Mesenchymal stem cell (in vitro differentiated cells and primary cell): Measurements from ENCODE around the gene REEP1.

Experiments
- DNase-seq: peaks from one replicate; pipeline ENCODE4 v3.0.0-alpha.2; 2013
- H2AFZ ChIP-seq: one replicate; pipeline ENCODE4 v1.6.1; 2013; ENCODE audit warnings: low read depth, mild to moderate bottlenecking, control low read depth, inconsistent platforms, low read length, moderate library complexity
- H2AK5ac ChIP-seq: 2 replicates; pipeline ENCODE4 v1.6.1; 2013; ENCODE audit warnings: low read length, moderate library complexity, mild to moderate bottlenecking, inconsistent platforms; ENCODE audit not compliant: severe bottlenecking
- H2BK120ac ChIP-seq: one replicate; pipeline ENCODE4 v1.6.1; 2013; ENCODE audit warnings: low read depth, mild to moderate bottlenecking, inconsistent platforms, low read length, moderate library complexity
- H2BK12ac ChIP-seq, 2 experiments: one replicate each; pipeline ENCODE4 v1.6.1; 2013; ENCODE audit warnings: inconsistent platforms in 2 of 2, low read length in 2 of 2, mild to moderate bottlenecking in 2 of 2, moderate library complexity in 2 of 2, control low read depth in 1 of 2
- H2BK15ac ChIP-seq: one replicate; pipeline ENCODE4 v1.6.1; 2013; ENCODE audit warnings: mild to moderate bottlenecking, low read depth, inconsistent platforms; ENCODE audit not compliant: poor library complexity, severe bottlenecking
- H2BK5ac ChIP-seq: 2 replicates; pipeline ENCODE4 v1.6.1; 2013; ENCODE audit warnings: low read depth, mild to moderate bottlenecking, low read length, control low read depth, inconsistent platforms; ENCODE audit not compliant: poor library complexity, severe bottlenecking
- H3K14ac ChIP-seq, 2 experiments: one replicate each; pipeline ENCODE4 v1.6.1; 2013; ENCODE audit warnings: inconsistent platforms in 2 of 2, low read length in 2 of 2, control low read depth in 1 of 2, mild to moderate bottlenecking in 1 of 2, moderate library complexity in 1 of 2
- H3K18ac ChIP-seq, 2 experiments: one replicate each; pipeline ENCODE4 v1.6.1; 2013; ENCODE audit warnings: inconsistent platforms in 2 of 2, low read length in 2 of 2, control low read depth in 1 of 2, low read depth in 1 of 2, mild to moderate bottlenecking in 1 of 2
- H3K23ac ChIP-seq, 2 experiments: one replicate each; pipeline ENCODE4 v1.6.1; 2013; ENCODE audit warnings: inconsistent platforms in 2 of 2, low read length in 2 of 2, mild to moderate bottlenecking in 2 of 2, moderate library complexity in 2 of 2, control low read depth in 1 of 2
- H3K27ac ChIP-seq: 2 replicates; pipeline ENCODE4 v1.5.1; 2013; ENCODE audit warnings: mild to moderate bottlenecking, moderate library complexity, low read length, control low read depth, inconsistent platforms; ENCODE audit not compliant: poor library complexity, severe bottlenecking
- H3K27me3 ChIP-seq, 2 experiments: 2 replicates each; pipeline versions ENCODE4 v1.6.1 to v1.7.0; 2013; ENCODE audit warnings: low read length in 2 of 2, mild to moderate bottlenecking in 2 of 2, moderate library complexity in 2 of 2, control low read depth in 1 of 2, inconsistent platforms in 1 of 2; ENCODE audit not compliant: control insufficient read depth in 1 of 2, insufficient read depth in 1 of 2
- H3K36me3 ChIP-seq, 2 experiments: 2 replicates each; pipeline versions ENCODE4 v1.6.1 to v1.7.0; 2013; ENCODE audit warnings: low read length in 2 of 2, control low read depth in 1 of 2, inconsistent platforms in 1 of 2, low read depth in 1 of 2, mild to moderate bottlenecking in 1 of 2; ENCODE audit not compliant: insufficient read depth in 2 of 2, control insufficient read depth in 1 of 2
- H3K4ac ChIP-seq, 2 experiments: one replicate each; pipeline ENCODE4 v1.6.1; 2013; ENCODE audit warnings: inconsistent platforms in 2 of 2, low read length in 2 of 2, mild to moderate bottlenecking in 2 of 2, moderate library complexity in 2 of 2, control low read depth in 1 of 2, low read depth in 1 of 2
- H3K4me1 ChIP-seq: 2 replicates; pipeline ENCODE4 v1.6.1; 2013; ENCODE audit warnings: low read depth, low read length, control low read depth; ENCODE audit not compliant: control insufficient read depth, insufficient read depth
- H3K4me2 ChIP-seq: 2 replicates; pipeline ENCODE4 v1.6.1; 2013; ENCODE audit warnings: low read length, mild to moderate bottlenecking, inconsistent platforms; ENCODE audit not compliant: poor library complexity, severe bottlenecking
- H3K4me3 ChIP-seq, 2 experiments: 2 replicates each; pipeline versions ENCODE4 v1.5.1 to v1.7.0; 2013; ENCODE audit warnings: low read length in 2 of 2, mild to moderate bottlenecking in 2 of 2, control low read depth in 1 of 2, low read depth in 1 of 2; ENCODE audit not compliant: insufficient read depth in 1 of 2
- H3K79me1 ChIP-seq: replicated peaks from 2 replicates; pipeline ENCODE4 v1.6.1; 2013; ENCODE audit warnings: mild to moderate bottlenecking, control low read depth, low read length, inconsistent platforms; ENCODE audit not compliant: poor library complexity, severe bottlenecking
- H3K9ac ChIP-seq: 2 replicates; pipeline ENCODE4 v1.7.0; 2013; ENCODE audit warnings: mild to moderate bottlenecking, low read length, moderate library complexity
- H3K9me3 ChIP-seq: 2 replicates; pipeline ENCODE4 v1.7.0; 2013; ENCODE audit warnings: mild to moderate bottlenecking, low read length; ENCODE audit not compliant: control insufficient read depth
- H4K8ac ChIP-seq: one replicate; pipeline ENCODE4 v1.6.1; 2013; ENCODE audit warnings: inconsistent platforms, mild to moderate bottlenecking, low read length, moderate library complexity
- H4K91ac ChIP-seq: one replicate; pipeline ENCODE4 v1.6.1; 2013; ENCODE audit warnings: mild to moderate bottlenecking, low read length, inconsistent platforms
- WGBS: methylation state at CpG from one replicate; pipeline ENCODE4 v1.1.7; 2013; ENCODE audit warnings: mixed read lengths; 5-methylcytosine and 5-hydroxymethylcytosine counted together

The REEP1 gene

DNA sequence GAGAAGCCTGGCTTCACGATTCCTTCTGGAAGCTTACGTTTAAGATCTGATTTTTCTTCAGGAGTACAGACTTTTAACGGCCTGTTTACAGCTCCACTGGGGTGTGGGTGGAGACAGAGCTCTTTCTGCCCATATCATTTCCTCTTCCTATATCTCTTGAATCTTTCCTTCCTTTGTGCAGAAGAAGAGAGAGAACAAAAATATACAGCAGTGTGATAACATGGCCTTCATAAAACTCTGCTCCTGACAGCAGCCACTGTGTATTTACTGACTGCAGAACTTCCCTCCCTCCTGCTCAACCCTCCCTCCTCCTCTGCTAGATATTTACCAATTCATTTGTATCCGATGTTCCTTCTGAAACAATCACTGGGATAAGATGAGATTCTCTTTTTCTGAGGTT is 34.1 kb upstream of the REEP1 start:
- Histone ChIP-seq H2BK120ac (no peak overlapping the region), H4K8ac (no peak overlapping the region), H3K18ac (no peak overlapping the region), H3K27ac (no peak overlapping the region), H3K14ac (no peak overlapping the region), H3K4me1 (peaks cover 2% of the 10 kb centered on the region), H3K27me3 (peaks cover 5 to 16% of the 10 kb centered on the region in 2 experiments), H2AK5ac (no peak overlapping the region), H2BK5ac (no peak overlapping the region), H3K23ac (no peak overlapping the region), H2BK12ac (no peak overlapping the region), H3K36me3 (no peaks in the 10 kb centered on the region), H4K91ac (no peak overlapping the region), H3K4ac (no peak overlapping the region), H3K4me3 (no peak overlapping the region), H3K4me2 (no peak overlapping the region), H3K9ac (no peak overlapping the region), H2BK15ac (no peak overlapping the region), H3K9me3 (peaks cover 8% of the 10 kb centered on the region), H3K79me1 (no peaks in the 10 kb centered on the region), H2AFZ (no peak overlapping the region)
- WGBS: 72% methylated on average over 3 of the region's 4 CpGs
- DNase-seq: no peak

DNA sequence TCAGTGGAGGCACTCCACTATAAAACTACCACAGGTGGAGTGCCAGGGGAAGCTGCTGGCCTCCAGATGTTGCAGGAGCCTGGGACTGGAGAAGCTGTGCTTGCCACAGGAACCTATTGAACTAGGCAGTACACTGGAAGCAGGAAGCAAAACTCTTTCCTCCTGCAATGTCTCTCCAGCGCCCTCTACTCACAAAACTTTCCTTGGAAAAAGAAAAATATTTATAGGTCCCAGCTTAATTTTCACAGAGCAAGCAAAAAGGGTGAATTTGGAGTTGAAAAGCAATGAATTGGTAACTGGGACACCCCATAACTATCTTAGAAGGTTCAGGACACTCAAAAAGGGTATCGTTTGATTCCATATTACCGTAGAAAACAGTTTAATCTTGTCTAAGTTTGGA is 33.2 kb upstream of the REEP1 start:
- H3K9ac ChIP-seq: no peak overlapping the region
- peaks cover 2% of the 10 kb centered on the region for H3K4me1 ChIP-seq
- no peak overlapping the region for H3K4me3 ChIP-seq
- H2BK120ac ChIP-seq: no peak overlapping the region
- no peak overlapping the region for H3K4ac ChIP-seq
- H3K18ac ChIP-seq: no peak overlapping the region
- H2AFZ ChIP-seq: no peak overlapping the region
- no peak for DNase-seq
- H2BK15ac ChIP-seq: no peak overlapping the region
- no peak overlapping the region for H4K8ac ChIP-seq
- no peak overlapping the region for H2AK5ac ChIP-seq
- H3K36me3 ChIP-seq: no peaks in the 10 kb centered on the region
- H2BK12ac ChIP-seq: no peak overlapping the region
- H3K27ac ChIP-seq: no peak overlapping the region
- H3K27me3 ChIP-seq: peaks cover 5 to 16% of the 10 kb centered on the region in 2 experiments
- no peak overlapping the region for H3K4me2 ChIP-seq
- no peak overlapping the region for H3K14ac ChIP-seq
- H2BK5ac ChIP-seq: no peak overlapping the region
- H3K9me3 ChIP-seq: peaks cover 8% of the 10 kb centered on the region
- WGBS: 84% methylated on average over 2 of the region's 3 CpGs
- H3K23ac ChIP-seq: no peak overlapping the region
- no peaks in the 10 kb centered on the region for H3K79me1 ChIP-seq
- H4K91ac ChIP-seq: no peak overlapping the region

- Histone ChIP-seq H2BK5ac (no peak overlapping the region), H3K9me3 (peaks cover 8% of the 10 kb centered on the region), H3K79me1 (no peaks in the 10 kb centered on the region), H3K18ac (no peak overlapping the region), H2BK120ac (no peak overlapping the region), H3K27me3 (peaks cover 0 to 20% of the 10 kb centered on the region in 2 experiments), H3K4ac (no peak overlapping the region), H4K8ac (peak overlapping the region; percentile 41), H3K4me2 (peak overlapping the region; percentile 50), H3K4me3 (peak overlapping the region in 1 of 2 experiments; percentile 40), H3K4me1 (peaks cover 2% of the 10 kb centered on the region), H4K91ac (no peak overlapping the region), H3K14ac (no peak overlapping the region), H2BK15ac (no peak overlapping the region), H3K23ac (no peak overlapping the region), H2BK12ac (no peak overlapping the region), H3K36me3 (no peaks in the 10 kb centered on the region), H3K9ac (no peak overlapping the region), H2AK5ac (no peak overlapping the region), H2AFZ (no peak overlapping the region), H3K27ac (no peak overlapping the region)
- 12% methylated on average over 11 of the region's 14 CpGs for WGBS
- DNase-seq: peak; percentile 60
Measured at GRCh38 chr2:86368161-86368824, 30.9 kb upstream of the REEP1 start.

GRCh38 chr2:86367499-86367777 is 30.0 kb upstream of the REEP1 start:
- H4K8ac ChIP-seq: no peak overlapping the region

More at GRCh38 chr2:86367499-86367777, 30.0 kb upstream of the REEP1 start:
- no peak overlapping the region for H2BK15ac ChIP-seq
- H3K9ac ChIP-seq: no peak overlapping the region
- no peak overlapping the region for H2BK120ac ChIP-seq
- no peak overlapping the region for H3K4me3 ChIP-seq
- no peaks in the 10 kb centered on the region for H3K36me3 ChIP-seq
- no peak overlapping the region for H4K91ac ChIP-seq
- no peak overlapping the region for H3K4ac ChIP-seq
- H2AK5ac ChIP-seq: no peak overlapping the region
- H2BK12ac ChIP-seq: no peak overlapping the region
- H3K27me3 ChIP-seq: peaks cover 0 to 18% of the 10 kb centered on the region in 2 experiments
- no peak overlapping the region for H3K4me2 ChIP-seq
- H3K27ac ChIP-seq: no peak overlapping the region
- H3K14ac ChIP-seq: no peak overlapping the region
- H3K18ac ChIP-seq: no peak overlapping the region
- DNase-seq: no peak
- peaks cover 8% of the 10 kb centered on the region for H3K9me3 ChIP-seq
- H3K4me1 ChIP-seq: peaks cover 2% of the 10 kb centered on the region
- no peaks in the 10 kb centered on the region for H3K79me1 ChIP-seq
- H2BK5ac ChIP-seq: no peak overlapping the region
- no peak overlapping the region for H2AFZ ChIP-seq
- no peak overlapping the region for H3K23ac ChIP-seq
